GM18861 (cell line): ENCODE results near the gene IFTAP.
A peak's percentile ranks its signal among the peaks of the same experiment; 100 is the strongest.

ENCODE experiments used
- ATAC-seq: cut with Tn5 transposase; IDR thresholded peaks from one replicate; pipeline ENCODE4 v1.9.1; 2021; ENCODE audit not compliant: unreplicated experiment

The IFTAP gene

DNA sequence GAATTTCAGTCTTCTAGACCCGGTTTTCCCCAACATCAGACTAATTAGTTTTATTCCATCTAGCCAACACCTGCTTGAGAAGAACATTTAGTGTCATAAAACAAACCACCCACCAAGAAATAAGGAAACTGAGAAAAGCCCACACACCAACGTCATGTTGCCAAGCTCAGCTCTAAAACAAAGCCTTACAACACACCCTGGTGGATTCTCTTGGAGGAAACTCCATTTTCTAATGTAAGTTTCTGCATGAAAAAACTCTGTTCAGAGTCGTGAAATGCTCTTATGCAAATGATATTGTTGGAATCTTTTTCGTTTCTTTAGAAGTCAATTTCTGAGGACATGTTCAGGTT, 108.7 kb downstream of the IFTAP start:
- ATAC-seq = peak; percentile 24
